Heart left ventricle (tissue), 16 donors: ENCODE measurements around the gene ANGPTL7. TPM values are rescaled to one million over a fixed set of nuclear protein-coding genes. Genes with fewer than 3 reads are reported as not detected.
A peak's percentile ranks its signal among the peaks of the same experiment; 100 is the strongest.

Experiments
- ATAC-seq, 4 donors: fragments of 200-7000 bp; cut with Tn5 transposase; one replicate each; pipeline ENCODE4 v1.9.1; 2020 to 2022; ENCODE audit warnings: moderate library complexity in 4 of 4, mild to moderate bottlenecking in 3 of 4, moderate number of reproducible peaks in 1 of 4
- DNase-seq, 5 donors: peaks; one replicate each; pipeline ENCODE4 v3.0.0-alpha.2; 2020
- H3K27ac ChIP-seq, 12 donors: fragments of 200-600 bp; sonication (generic) in 4 of 12; one replicate each; pipeline versions ENCODE4 v1.5.0 to v1.8.0; 2016 to 2022; ENCODE audit warnings: mild to moderate bottlenecking in 2 of 12
- H3K27me3 ChIP-seq, 9 donors: fragments of 200-600 bp; sonication (generic) in 2 of 9; one replicate each; pipeline versions ENCODE4 v1.5.1 to v1.8.0; 2016 to 2022; ENCODE audit warnings: mild to moderate bottlenecking in 3 of 9
- H3K36me3 ChIP-seq, 9 donors: fragments of 200-600 bp; sonication (generic) in 2 of 9; one replicate each; pipeline versions ENCODE4 v1.5.0 to v1.8.0; 2018 to 2022; ENCODE audit warnings: mild to moderate bottlenecking in 2 of 9
- H3K4me1 ChIP-seq, 12 donors: fragments of 200-600 bp; sonication (generic) in 4 of 12; one replicate each; pipeline versions ENCODE4 v1.5.0 to v1.8.0; 2016 to 2022; ENCODE audit warnings: mild to moderate bottlenecking in 3 of 12
- H3K4me3 ChIP-seq, 12 donors: fragments of 200-600 bp; sonication (generic) in 4 of 12; one replicate each; pipeline versions ENCODE4 v1.5.0 to v1.8.0; 2017 to 2022; ENCODE audit warnings: mild to moderate bottlenecking in 9 of 12, moderate library complexity in 4 of 12
- H3K9me3 ChIP-seq, 12 donors: fragments of 200-600 bp; sonication (generic) in 4 of 12; one replicate each; pipeline versions ENCODE4 v1.5.0 to v1.8.0; 2016 to 2022; ENCODE audit warnings: mild to moderate bottlenecking in 1 of 12
- POLR2A ChIP-seq, 2 donors: fragments of 450-650 bp; IDR thresholded peaks; one replicate each; pipeline ENCODE4 v1.6.1; 2017; ENCODE audit warnings: antibody characterized with exemption in 2 of 2, mild to moderate bottlenecking in 2 of 2, moderate library complexity in 2 of 2
- WGBS, 4 donors: extraction: QIAGEN DNeasy Blood & Tissue Kit in 2 of 4; methylation state at CpG; one replicate each; pipeline versions ENCODE4 v1.1.5 to v1.1.7; 2013 to 2018; 5-methylcytosine and 5-hydroxymethylcytosine counted together
- intact Hi-C, 10 donors: fragments of 100-400 bp; cut with DNase I; formaldehyde crosslinking; loops; one replicate each; pipeline versions ENCODE4 v1.11.1 to v1.14.2; 2022
- long read RNA-seq, 3 donors: library from polyadenylated mRNA; unstranded; transcript quantifications; one replicate each; pipeline ENCODE4 v2.0.0, GENCODE V29; 2020 to 2021
- polyA plus RNA-seq, 2 donors: library from polyadenylated mRNA; stranded (reverse); fragments of 200-250 nt; gene quantifications; one replicate each; pipeline ENCODE4 v1.2.3, GENCODE V29; 2013
- total RNA-seq, 9 donors: library from RNA; depleted of rRNA in 2 of 9; stranded (reverse); fragments of >200 nt in 2 of 9; fragmentation: NEBNext Ultra II Directional in 3 of 9; extraction: Animal tissue kit (Norgen Biotek cat#: 25700) in 3 of 9; gene quantifications; one replicate each; pipeline versions ENCODE4 v1.1.0 to v1.2.4, GENCODE V29; 2016 to 2023
- TF ChIP-seq, protein P1 (sequence below), 12 donors: fragments of 200-600 bp; sonication (generic) in 4 of 12; IDR thresholded peaks; one replicate each; pipeline versions ENCODE4 v1.5.0 to v1.8.0; 2018 to 2022; ENCODE audit warnings: antibody characterized with exemption in 12 of 12, mild to moderate bottlenecking in 5 of 12
- donor health status: ischemic (EF 13 %, LVEDD 7.1; RV severe dilation, severe dysfunction).
- donor health status: healthy with polysubstance abuse.
- donor health status: DM: no; HTN: yes; CAD: no.
- donor health status: DM: no; HTN: no; CAD: no.
- donor health status: ischemic (EF 25% LVEDD 6.9; RV normal size, moderate dysfunction).
- donor health status: ischemic (EF 25% LVEDD 5.7; RV mildly dilated, moderate dysfunction).
- donor health status: healthy.
- donor health status: DM: yes; HTN: yes; CAD: no.
- donor health status: ischemic (EF 35%, LVEDD 5.7; RV mildly dilated, moderate dysfunction).
- donor health status: nonischemic (EF 11% LVEDD 7.7; RV severe dilation, severe dysfunction).
- donor health status: DM: yes; HTN: yes; CAD: no.
- donor health status: PGD.
- donor health status: ischemic (EF 29% LVEDD 5.4; RV normal size, mild dysfunction).
- donor health status: nonischemic (EF 23%, LVEDD 6.1; RV moderate dilation, normal function).

The ANGPTL7 gene, protein sequence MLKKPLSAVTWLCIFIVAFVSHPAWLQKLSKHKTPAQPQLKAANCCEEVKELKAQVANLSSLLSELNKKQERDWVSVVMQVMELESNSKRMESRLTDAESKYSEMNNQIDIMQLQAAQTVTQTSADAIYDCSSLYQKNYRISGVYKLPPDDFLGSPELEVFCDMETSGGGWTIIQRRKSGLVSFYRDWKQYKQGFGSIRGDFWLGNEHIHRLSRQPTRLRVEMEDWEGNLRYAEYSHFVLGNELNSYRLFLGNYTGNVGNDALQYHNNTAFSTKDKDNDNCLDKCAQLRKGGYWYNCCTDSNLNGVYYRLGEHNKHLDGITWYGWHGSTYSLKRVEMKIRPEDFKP
- 1 to 10 TPM in 4 of 9 donors, under 1 TPM in 4, not detected in 1; 0.21 to 2.6 (median 1.0) TPM for total RNA-seq
- polyA plus RNA-seq, result under 1 TPM; 0.15 to 0.27 TPM
- long read RNA-seq, donor 1, partial matches to known transcripts, result 0 of 1 reads
- long read RNA-seq, donor 1, other reads (novel, unspliced or antisense), result 0 of 1 reads
- long read RNA-seq, donor 2, result 0 reads
- long read RNA-seq, donor 3, partial matches to known transcripts, result 0 of 1 reads
- long read RNA-seq, donor 3, other reads (novel, unspliced or antisense), result 0 of 1 reads

DNA sequence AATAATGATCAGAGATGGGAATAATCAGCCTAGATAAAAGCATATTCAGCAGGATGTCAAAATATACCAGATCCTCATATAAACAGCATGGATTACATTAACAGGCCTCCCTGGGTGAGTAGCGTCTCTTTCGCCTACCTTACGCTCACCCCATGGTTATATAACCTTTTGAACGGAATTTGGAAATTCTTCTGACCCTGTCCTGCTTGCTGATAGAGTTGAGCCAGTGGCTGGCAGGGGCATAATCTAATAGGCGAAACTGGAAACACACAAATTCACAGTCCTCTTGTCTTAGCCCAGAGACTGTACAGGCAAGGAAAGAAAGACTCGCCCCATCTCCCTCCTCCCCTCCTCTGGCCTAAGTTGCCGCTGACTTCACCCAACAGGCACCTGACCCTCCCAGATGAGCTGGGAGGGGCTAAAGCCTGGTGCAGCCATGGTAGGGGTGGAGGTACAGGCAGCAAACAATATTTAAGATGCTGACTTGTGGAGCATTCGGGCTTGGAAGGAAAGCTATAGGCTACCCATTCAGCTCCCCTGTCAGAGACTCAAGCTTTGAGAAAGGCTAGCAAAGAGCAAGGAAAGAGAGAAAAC lies at the start of gene ANGPTL7:
TSS of gene ANGPTL7 (plus strand) at position 498 of the 594 bp plus-strand sequence. CDS start 225 bp downstream, outside the sequence.
- peak within 1 kb of the TSS in 2 of 12 donors; percentile 19 to 37 for H3K27ac ChIP-seq
- H3K27me3 ChIP-seq, result no peaks in the 10 kb centered on the region
- WGBS, 4 donors, result 68 to 84% (median 80%) methylated on average over 8 of the region's 8 CpGs
- H3K9me3 ChIP-seq, result no peaks in the 10 kb centered on the region
- intact Hi-C loops, result no loop called here
- DNase-seq, result no peak
- TF ChIP-seq POLR2A (IDR thresholded peaks at IDR 0.05), result no peak
- TF ChIP-seq, protein P1, sequence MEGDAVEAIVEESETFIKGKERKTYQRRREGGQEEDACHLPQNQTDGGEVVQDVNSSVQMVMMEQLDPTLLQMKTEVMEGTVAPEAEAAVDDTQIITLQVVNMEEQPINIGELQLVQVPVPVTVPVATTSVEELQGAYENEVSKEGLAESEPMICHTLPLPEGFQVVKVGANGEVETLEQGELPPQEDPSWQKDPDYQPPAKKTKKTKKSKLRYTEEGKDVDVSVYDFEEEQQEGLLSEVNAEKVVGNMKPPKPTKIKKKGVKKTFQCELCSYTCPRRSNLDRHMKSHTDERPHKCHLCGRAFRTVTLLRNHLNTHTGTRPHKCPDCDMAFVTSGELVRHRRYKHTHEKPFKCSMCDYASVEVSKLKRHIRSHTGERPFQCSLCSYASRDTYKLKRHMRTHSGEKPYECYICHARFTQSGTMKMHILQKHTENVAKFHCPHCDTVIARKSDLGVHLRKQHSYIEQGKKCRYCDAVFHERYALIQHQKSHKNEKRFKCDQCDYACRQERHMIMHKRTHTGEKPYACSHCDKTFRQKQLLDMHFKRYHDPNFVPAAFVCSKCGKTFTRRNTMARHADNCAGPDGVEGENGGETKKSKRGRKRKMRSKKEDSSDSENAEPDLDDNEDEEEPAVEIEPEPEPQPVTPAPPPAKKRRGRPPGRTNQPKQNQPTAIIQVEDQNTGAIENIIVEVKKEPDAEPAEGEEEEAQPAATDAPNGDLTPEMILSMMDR (IDR thresholded peaks at IDR 0.05), result no peak
- H3K36me3 ChIP-seq, result peaks cover 0 to 70% (median 56%) of the 10 kb centered on the region in 9 donors
- peak in 3 of 4 donors; percentile 45 to 66 (median 61) for ATAC-seq
- H3K4me1 ChIP-seq, result peaks cover 0 to 30% (median 14%) of the 10 kb centered on the region in 12 donors
- H3K4me3 ChIP-seq, result no peak within 1 kb of the TSS

DNA sequence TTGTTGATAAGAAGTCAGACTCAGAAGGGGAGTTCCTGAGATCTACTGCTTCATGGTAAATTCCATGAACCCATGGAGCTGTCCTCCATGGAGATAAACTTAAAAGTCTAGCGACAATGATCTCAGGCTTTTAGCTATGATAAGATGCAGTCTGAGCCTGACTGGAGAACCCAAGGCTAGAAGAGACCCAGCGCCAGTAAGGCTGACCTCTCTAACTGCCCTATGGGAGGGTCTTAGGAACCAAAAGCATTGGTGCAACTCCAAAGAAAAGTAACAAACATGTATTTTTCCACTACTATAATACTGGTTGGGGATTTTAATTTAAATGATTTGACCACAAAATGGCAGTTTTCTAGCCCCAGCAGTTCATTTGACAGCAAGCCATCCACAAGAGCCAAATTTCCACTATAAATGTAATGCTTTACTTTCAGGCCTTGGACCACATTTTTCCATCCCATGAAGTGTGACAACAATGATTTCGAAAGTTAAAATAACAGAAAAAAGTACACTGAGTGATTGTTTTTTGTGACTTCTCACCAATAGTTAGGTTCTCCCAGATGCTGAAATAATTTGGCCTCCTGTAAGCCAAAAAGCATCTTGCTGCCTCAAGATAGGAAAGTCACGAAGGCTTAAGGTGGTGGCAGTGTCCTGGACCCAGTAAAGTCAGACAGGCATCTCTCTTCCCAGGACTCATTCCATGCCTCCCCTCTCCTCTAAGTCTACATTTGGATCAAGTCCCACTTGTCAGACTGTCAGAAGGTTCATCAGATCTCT lies 46.4 kb upstream of the ANGPTL7 start:
- Histone ChIP-seq H3K27me3 (no peaks in the 10 kb centered on the region), H3K4me1 (peaks cover 0 to 35% (median 16%) of the 10 kb centered on the region in 12 donors), H3K4me3 (no peak overlapping the region), H3K9me3 (no peaks in the 10 kb centered on the region), H3K36me3 (peaks cover 3 to 98% (median 66%) of the 10 kb centered on the region in 9 donors), H3K27ac (peak overlapping the region in 6 of 12 donors; percentile 27 to 68 (median 44))
- ATAC-seq, result no peak
- WGBS, 4 donors, result 86 to 95% (median 92%) methylated on average over 4 of the region's 4 CpGs
- no peak for TF ChIP-seq POLR2A (IDR thresholded peaks at IDR 0.05)
- intact Hi-C loops, result no loop called here
- DNase-seq, result no peak

DNA sequence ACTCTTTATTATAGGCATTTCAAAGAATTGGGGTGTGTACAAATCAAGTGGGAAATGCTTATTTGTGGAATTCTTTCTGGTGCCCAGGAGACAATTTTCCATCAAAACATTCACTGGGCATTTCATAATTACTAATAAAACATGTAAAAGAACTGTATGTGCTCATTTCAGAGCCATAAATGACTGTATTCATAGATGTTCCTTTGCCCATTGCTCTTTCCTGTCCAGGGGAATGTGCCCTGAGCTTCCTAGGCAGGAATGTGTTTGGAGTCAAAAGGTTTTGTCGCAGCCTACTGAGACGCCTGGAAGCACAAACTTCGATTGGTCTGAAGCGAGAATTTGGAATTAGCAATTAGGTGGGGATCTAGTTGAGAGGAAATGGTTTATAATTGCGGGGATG lies 45.8 kb upstream of the ANGPTL7 start:
- peaks cover 0 to 38% (median 16%) of the 10 kb centered on the region in 12 donors for H3K4me1 ChIP-seq
- 94 to 97% (median 95%) methylated on average over 5 of the region's 5 CpGs for WGBS, 4 donors
- peak overlapping the region in 9 of 12 donors; percentile 27 to 68 (median 43) for H3K27ac ChIP-seq
- no peak for ATAC-seq
- no peaks in the 10 kb centered on the region for H3K27me3 ChIP-seq
- H3K9me3 ChIP-seq, result no peaks in the 10 kb centered on the region
- H3K36me3 ChIP-seq, result peaks cover 3 to 98% (median 66%) of the 10 kb centered on the region in 9 donors
- intact Hi-C loops, result no loop called here
- H3K4me3 ChIP-seq, result no peak overlapping the region
- no peak for DNase-seq
- TF ChIP-seq, protein P1 (IDR thresholded peaks at IDR 0.05), result no peak
- TF ChIP-seq POLR2A (IDR thresholded peaks at IDR 0.05), result no peak

DNA sequence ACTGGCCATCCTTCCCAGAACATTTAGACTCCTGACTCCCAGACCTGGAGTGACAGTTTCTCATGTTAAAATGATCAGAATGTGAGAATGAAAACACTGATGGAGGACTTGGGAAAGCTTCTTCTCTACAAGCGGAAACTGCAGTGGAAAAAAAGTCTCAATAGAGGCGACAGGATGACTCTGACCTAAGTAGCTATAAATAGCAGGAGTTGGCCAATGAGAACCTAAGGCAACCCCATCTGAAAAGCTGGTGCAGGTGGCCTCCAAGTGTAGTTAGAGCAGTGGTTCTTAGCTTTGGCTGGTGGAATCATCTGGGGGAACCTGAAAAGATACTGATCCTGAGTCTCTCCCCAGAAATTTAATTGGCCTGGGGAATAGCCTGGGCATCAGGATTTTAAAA lies 45.2 kb upstream of the ANGPTL7 start:
- 27 to 40% (median 30%) methylated on average over 2 of the region's 2 CpGs for WGBS, 4 donors
- H3K9me3 ChIP-seq, result no peaks in the 10 kb centered on the region
- DNase-seq (no peak), ATAC-seq (peak; percentile 78 to 89 (median 84))
- peak overlapping the region in 9 of 12 donors; percentile 27 to 68 (median 43) for H3K27ac ChIP-seq
- H3K4me1 ChIP-seq, result peaks cover 0 to 38% (median 16%) of the 10 kb centered on the region in 12 donors
- H3K27me3 ChIP-seq, result no peaks in the 10 kb centered on the region
- intact Hi-C loops, result no loop called here
- TF ChIP-seq, protein P1 (IDR thresholded peaks at IDR 0.05), result no peak
- TF ChIP-seq POLR2A (IDR thresholded peaks at IDR 0.05), result no peak
- peaks cover 3 to 98% (median 66%) of the 10 kb centered on the region in 9 donors for H3K36me3 ChIP-seq
- no peak overlapping the region for H3K4me3 ChIP-seq
